ENCODE measurements around the gene GPX2. TPM values are rescaled to one million over a fixed set of nuclear protein-coding genes. Genes with fewer than 3 reads are reported as not detected.

Gene GPX2
- not detected for total RNA-seq (ENCODE audit: unreplicated experiment)
- long read RNA-seq, partial matches to known transcripts: 0 of 1 reads
- long read RNA-seq, other reads (novel, unspliced or antisense): 0 of 1 reads

GRCh38 chr14:64942531-64943111, at the start of gene GPX2:
GPX2 (minus strand) TSS chr14:64942745; CDS start chr14:64942726, 19 bp downstream.
- Mint-ChIP-seq H3K27me3 (ENCODE audit: unreplicated experiment) (peaks cover 8% of the 10 kb centered on the region), H3K9me3 (ENCODE audit: unreplicated experiment) (no peaks in the 10 kb centered on the region), H3K4me1 (ENCODE audit: unreplicated experiment) (peaks cover 8% of the 10 kb centered on the region), H3K27ac (ENCODE audit: unreplicated experiment) (no peak within 1 kb of the TSS), H3K4me3 (ENCODE audit: unreplicated experiment) (no peak within 1 kb of the TSS), H3K36me3 (ENCODE audit: low read depth, unreplicated experiment) (peaks cover 5% of the 10 kb centered on the region)
- no peak for TF ChIP-seq CTCF (IDR thresholded peaks at IDR 0.05; ENCODE audit: unreplicated experiment)
- no peak for DNase-seq (ENCODE audit: low spot score)

- Mint-ChIP-seq H3K27ac (ENCODE audit: unreplicated experiment) (no peak overlapping the region), H3K36me3 (ENCODE audit: low read depth, unreplicated experiment) (no peaks in the 10 kb centered on the region), H3K27me3 (ENCODE audit: unreplicated experiment) (peaks cover 4% of the 10 kb centered on the region), H3K4me1 (ENCODE audit: unreplicated experiment) (peaks cover 12% of the 10 kb centered on the region), H3K4me3 (ENCODE audit: unreplicated experiment) (no peak overlapping the region), H3K9me3 (ENCODE audit: unreplicated experiment) (no peaks in the 10 kb centered on the region)
- DNase-seq (ENCODE audit: low spot score): no peak
- TF ChIP-seq CTCF (IDR thresholded peaks at IDR 0.05; ENCODE audit: unreplicated experiment): no peak
Measured at GRCh38 chr14:64990939-64991338, 48.4 kb upstream of the GPX2 start.

DNA sequence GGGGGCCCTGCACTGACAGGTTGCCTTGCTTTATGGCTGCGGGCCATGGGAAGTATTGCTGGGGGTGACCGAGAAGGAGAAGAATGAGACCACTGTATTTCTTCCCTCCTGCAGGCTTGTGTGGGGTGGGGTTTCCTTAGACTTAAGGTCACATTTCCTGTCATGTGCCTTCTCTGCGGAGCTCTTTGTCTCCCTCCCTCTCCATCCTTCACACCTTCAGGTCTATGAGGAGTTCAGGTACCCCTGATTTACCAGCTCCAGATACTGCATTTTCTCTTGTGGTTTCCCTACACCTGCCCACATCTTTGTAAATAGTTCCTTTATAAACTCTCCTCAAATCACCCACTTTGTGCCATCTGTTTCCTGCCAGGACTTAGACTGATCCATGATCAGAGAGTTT, 47.8 kb upstream of the GPX2 start:
- H3K4me3 Mint-ChIP-seq (ENCODE audit: unreplicated experiment): no peak overlapping the region
- H3K27me3 Mint-ChIP-seq (ENCODE audit: unreplicated experiment): peaks cover 4% of the 10 kb centered on the region
- H3K27ac Mint-ChIP-seq (ENCODE audit: unreplicated experiment): peak overlapping the region; percentile 61
- DNase-seq (ENCODE audit: low spot score): no peak
- TF ChIP-seq CTCF (IDR thresholded peaks at IDR 0.05; ENCODE audit: unreplicated experiment): no peak
- H3K36me3 Mint-ChIP-seq (ENCODE audit: low read depth, unreplicated experiment): no peaks in the 10 kb centered on the region
- no peaks in the 10 kb centered on the region for H3K9me3 Mint-ChIP-seq (ENCODE audit: unreplicated experiment)
- peaks cover 12% of the 10 kb centered on the region for H3K4me1 Mint-ChIP-seq (ENCODE audit: unreplicated experiment)

GRCh38 chr14:64987438-64987767, 44.9 kb upstream of the GPX2 start:
- H3K36me3 Mint-ChIP-seq (ENCODE audit: low read depth, unreplicated experiment): no peaks in the 10 kb centered on the region
- TF ChIP-seq CTCF (IDR thresholded peaks at IDR 0.05; ENCODE audit: unreplicated experiment): no peak
- peaks cover 7% of the 10 kb centered on the region for H3K27me3 Mint-ChIP-seq (ENCODE audit: unreplicated experiment)
- peaks cover 13% of the 10 kb centered on the region for H3K4me1 Mint-ChIP-seq (ENCODE audit: unreplicated experiment)
- H3K9me3 Mint-ChIP-seq (ENCODE audit: unreplicated experiment): no peaks in the 10 kb centered on the region
- peak overlapping the region; percentile 100 for H3K4me3 Mint-ChIP-seq (ENCODE audit: unreplicated experiment)
- no peak for DNase-seq (ENCODE audit: low spot score)
- peak overlapping the region; percentile 49 for H3K27ac Mint-ChIP-seq (ENCODE audit: unreplicated experiment)

DNA sequence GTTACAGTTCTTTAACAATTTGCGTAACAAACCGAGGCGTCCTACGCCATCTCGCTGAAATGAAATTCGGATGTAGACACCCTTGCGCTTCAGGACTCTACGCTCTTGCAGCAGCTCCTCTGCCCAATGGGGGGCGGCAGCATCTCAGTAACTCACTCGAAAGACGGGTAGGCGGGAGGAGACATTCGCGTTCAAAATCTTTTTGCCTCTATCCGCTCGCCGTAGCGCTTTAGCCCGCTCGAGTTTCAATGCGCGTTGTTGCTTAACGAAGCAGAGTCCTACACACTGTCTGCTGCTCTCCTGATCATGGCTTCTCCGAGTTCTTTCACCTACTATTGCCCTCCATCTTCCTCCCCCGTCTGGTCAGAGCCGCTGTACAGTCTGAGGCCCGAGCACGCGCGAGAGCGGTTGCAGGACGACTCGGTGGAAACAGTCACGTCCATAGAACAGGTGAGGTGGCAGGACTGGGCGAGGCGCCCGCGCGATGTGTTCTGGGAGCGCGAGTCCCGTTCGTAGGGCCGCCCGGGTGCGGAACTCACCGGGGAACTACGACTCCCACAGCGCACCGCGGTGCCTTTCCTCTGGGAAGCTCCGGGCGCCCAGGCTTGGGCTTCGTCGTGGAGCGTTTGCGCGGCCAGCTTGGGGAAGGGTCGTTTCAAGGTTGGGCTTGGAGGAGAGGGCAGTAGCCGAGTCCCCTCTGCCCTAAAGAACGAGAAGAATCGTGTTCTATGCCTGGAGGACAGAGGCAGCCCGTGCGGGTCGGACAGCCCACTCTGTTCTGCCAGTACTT, 44.3 kb upstream of the GPX2 start, which contains the start of gene FNTB:
FNTB (plus strand) TSS at position 248 of the 790 bp plus-strand sequence; CDS start at position 307, 59 bp downstream.
- TF ChIP-seq CTCF (IDR thresholded peaks at IDR 0.05; ENCODE audit: unreplicated experiment): peak; percentile 31
- peak; percentile 90 for DNase-seq (ENCODE audit: low spot score)
- Mint-ChIP-seq H3K27ac (ENCODE audit: unreplicated experiment) (peak within 1 kb of the TSS; percentile 90), H3K4me3 (ENCODE audit: unreplicated experiment) (peak within 1 kb of the TSS; percentile 100), H3K9me3 (ENCODE audit: unreplicated experiment) (no peaks in the 10 kb centered on the region), H3K4me1 (ENCODE audit: unreplicated experiment) (peaks cover 13% of the 10 kb centered on the region), H3K36me3 (ENCODE audit: low read depth, unreplicated experiment) (no peaks in the 10 kb centered on the region), H3K27me3 (ENCODE audit: unreplicated experiment) (peaks cover 7% of the 10 kb centered on the region)

Data from endothelial cell (in vitro differentiated cells).